HG03469 (cell line): Measurements from ENCODE around the gene DTWD1.
"Not testable (repeated sequence)": the region's sequence is repeated elsewhere in the genome, so short reads cannot be mapped to it uniquely, and the experiment has no call there.

Experiments
- ATAC-seq: cut with Tn5 transposase; IDR thresholded peaks from one replicate; pipeline ENCODE4 v1.9.1; 2021; ENCODE audit warnings: mild to moderate bottlenecking, moderate library complexity, moderate number of reproducible peaks; ENCODE audit not compliant: unreplicated experiment

The DTWD1 gene, protein sequence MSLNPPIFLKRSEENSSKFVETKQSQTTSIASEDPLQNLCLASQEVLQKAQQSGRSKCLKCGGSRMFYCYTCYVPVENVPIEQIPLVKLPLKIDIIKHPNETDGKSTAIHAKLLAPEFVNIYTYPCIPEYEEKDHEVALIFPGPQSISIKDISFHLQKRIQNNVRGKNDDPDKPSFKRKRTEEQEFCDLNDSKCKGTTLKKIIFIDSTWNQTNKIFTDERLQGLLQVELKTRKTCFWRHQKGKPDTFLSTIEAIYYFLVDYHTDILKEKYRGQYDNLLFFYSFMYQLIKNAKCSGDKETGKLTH

DNA sequence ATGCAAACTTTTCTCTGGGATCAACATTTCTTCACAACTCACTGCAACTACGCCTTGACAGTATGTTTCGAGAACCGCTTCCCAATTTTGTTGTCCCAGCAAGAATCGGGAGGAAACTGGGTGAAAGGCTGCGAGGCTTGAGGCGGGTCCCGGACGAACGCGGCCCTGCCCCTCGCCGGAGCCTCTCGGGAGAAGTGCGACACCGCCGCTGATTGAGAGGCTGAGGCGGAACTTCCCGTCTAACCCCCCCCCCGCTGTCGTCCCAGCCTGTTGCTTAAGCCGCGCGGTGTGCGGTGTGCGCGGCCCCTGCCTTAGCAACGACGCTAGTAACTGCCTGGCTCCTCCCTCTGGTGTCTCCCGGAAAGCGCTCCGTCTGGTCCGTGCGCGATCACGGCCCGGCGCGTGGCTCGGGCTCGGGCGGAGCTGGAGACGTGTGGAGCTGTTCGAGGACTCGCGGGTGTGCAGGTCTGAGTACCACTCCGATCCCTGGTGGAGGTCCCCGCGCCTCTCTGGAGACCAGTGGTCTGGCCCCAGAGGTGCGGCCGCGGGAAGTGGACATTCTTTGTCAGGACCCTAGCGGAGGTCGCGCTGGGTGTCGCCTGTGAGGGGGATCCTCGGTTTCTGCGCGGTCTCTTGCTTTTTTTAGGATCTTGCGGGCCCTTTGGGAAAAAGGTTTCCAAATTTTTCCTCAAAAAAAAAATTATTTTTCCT is at the start of gene DTWD1, which contains the start of gene FAM227B:
TSS of gene DTWD1 (plus strand) at position 391 of the 711 bp plus-strand sequence. CDS start 4,120 bp downstream, outside the sequence.
TSS of gene FAM227B (minus strand) at position 161 of the 711 bp plus-strand sequence. CDS start 5,647 bp downstream, outside the sequence.
- ATAC-seq, result peak; percentile 99

DNA sequence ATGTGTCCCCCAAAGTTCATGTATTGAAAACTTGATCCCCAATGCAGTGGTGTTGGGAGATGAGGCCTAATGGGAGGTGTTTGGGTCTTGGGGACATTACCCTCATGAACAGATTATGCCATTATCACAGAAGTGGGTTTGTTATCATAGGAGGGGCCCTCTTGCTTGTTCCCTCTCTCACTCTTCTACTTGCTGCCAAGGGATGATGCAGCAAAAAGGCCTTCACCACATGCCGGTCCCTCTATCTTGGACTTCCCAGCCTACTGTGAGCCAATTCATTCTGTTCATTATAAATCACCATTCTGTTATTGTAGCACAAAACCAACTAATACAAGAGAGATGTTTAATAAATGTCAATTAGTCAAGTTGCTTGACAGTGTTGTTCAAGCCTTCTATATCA is 47.4 kb upstream of the DTWD1 start:
- ATAC-seq, result no peak

DNA sequence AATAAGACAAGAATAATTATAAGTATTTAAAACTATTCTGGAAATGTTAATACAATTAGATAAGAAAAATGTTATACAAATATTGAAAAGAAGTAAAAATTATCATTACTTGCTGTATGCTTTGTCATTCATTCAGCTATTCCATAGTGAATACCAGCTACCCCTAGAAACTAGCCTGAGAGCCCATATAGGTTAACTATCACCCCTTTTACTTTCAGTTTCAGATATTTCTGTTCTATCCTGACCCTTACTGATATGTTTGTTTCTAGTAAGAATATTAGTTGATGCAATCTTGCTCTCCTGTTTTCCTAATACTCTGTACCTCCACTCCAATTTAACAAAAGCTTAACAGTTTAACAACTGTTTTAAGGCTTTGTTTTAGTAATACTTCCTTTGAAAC is 31.8 kb upstream of the DTWD1 start:
- ATAC-seq, result peak; percentile 76

DNA sequence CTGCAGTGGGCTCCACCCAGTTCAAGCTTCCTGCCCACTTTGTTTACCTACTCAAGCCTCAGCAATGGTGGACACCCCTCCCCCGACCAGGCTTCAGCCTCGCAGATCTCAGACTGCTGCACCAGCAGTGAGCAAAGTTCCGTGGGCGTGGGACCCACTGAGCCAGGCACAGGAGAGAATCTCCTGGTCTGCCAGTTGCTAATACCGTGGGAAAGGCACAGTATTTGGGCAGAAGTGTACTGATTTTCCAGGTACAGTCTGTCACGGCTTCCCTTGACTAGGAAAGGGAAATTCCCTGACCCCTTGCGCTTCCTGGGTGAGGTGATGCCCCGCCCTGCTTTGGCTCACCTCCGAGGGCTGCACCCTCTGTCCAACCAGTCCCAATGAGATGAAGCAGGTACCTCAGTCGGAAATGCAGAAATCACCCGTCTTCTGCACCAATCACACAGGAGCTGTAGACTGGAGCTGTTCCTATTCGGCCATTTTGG is 28.0 kb upstream of the DTWD1 start:
- not testable (repeated sequence) for ATAC-seq

DNA sequence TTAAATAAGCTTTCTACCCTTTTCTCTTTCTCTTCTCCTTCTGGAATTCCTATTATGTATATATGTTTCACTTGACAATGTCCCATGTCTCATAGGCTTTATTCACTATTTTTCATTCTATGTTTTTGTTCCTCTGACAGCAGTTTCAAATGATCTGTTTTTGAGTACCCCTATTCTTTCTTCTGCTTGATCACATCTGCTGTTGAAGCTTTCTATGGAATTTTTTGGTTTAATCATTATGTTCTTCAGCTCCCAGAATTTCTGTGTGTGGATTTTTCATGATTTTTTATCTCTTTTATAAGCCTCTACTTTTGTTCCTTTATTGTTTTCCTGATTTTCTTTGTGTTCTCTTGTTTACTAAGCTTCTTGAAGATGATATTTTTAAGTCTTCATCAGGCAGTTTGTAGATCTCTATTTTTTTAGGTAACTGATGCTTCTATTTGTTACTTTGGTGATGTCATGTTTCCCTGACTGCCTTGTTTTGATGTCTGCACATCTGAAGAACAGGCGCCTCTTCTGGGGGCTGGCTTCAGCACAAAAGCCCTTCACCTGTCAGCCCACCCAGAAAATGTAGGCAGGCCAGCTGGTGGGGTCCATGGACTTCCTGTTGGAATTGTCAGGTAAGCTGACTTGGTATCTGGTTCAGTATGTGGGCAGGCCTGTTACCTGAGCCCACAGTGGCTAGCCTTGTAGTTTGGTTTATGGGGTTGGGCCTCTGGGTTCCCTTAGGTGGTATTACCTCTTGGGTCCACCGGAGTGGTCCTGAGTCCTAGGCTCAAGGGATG is 16.0 kb upstream of the DTWD1 start:
- no peak for ATAC-seq

DNA sequence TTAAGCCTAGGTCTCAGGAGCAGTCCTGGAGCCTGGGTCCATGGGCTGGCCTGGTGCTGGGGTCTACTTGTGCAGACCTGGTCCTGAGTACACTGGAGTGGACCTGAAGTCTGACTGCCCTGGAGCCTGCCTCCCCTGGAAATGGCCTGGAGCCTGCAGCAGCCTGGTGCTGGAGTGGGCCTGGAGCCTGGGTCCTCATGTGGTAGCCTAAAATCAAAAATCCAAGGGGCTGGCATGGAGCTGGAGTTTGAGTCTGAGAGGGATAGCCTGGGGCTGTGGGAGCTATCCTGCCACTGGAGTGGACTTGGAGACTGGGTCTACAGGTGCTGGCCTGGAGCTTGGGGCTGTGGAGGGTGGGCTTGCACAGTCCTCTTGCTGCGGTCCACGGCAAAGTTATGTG is 15.3 kb upstream of the DTWD1 start:
- ATAC-seq, result no peak

DNA sequence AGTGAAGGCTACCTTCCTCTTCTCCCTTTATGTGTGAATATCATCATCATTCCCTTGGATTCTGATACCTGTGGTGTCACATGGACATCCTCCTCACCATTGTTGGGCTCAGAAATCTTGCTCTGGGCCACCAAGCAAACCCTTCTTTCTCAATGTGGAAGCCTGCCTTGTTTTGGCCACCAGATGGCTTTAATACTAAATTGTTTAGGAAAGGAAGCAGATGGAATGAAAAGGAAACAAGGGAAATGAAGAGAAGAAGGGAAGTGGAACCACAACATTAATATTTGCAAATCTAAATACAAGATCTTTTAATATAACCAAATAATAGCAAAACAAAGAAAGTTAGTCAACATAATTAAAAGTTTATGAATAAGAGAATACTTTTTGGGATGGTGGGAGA is 14.3 kb upstream of the DTWD1 start:
- no peak for ATAC-seq

DNA sequence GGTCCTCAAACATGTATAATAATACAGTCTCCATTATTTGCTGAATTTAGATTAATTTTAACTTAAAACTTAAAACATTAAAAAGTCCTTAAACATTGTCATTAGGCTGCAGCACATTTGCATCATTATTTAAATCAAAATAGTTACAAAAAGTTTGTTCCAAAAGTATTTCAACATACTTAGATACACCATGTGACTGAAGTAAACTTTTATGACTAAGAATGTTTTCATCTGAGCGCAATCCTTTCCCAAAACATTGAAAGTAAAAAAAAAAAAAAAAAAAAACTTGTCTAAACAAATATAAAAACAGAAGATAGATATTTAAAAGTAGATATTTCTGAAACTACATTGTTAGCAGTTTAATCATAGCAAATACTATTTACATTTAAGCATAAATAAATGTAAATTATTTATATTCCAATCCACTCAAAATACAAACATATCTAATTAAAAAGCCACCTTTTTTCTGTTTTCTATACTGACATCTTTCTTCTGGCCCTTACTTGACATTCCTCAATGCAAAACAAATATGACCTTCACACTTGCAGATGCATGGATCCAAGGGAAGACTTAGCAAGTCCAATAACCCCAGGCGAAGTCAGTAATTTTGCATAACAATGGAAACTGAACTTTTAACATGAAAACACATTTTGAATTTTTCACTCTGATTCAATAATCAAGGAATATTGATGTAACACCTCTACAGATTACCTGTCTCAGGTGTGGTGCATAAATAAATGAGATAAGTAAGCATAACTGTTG is 10.5 kb upstream of the DTWD1 start:
- ATAC-seq, result no peak

DNA sequence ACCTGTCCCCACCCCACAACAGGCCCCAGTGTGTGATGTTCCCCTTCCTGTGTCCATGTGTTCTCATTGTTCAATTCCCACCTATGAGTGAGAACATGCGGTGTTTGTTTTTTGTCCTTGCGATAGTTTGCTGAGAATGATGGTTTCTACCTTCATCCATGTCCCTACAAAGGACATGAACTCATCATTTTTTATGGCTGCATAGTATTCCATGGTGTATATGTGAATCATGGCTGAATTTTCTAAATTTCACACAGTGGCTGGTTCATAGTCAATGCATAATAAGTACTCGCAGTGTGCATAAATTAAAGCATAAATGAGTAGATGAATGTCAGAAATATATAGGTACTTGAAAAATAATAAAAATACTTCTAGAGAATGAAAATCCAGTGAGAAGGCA is 8.6 kb upstream of the DTWD1 start:
- not testable (repeated sequence) for ATAC-seq

DNA sequence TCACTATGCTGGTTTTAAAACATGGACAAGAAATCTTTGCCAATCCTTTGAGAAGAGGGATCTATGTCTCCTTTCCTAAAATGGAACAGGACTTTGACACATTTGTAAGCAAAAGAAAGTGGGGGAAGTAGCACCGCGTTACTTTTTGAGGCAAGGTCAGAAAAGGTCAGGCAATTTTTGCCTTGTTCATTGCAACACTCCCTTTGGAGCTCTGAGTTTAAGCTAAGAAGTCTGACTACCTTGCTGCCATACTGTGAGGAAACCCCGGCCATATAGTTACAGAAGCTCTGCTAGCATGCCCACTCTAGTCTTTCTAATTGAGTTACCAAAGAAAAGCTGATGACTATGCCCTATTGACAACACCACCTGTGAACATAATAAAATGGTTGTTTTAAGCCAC is 1.6 kb upstream of the DTWD1 start:
- ATAC-seq, result no peak

DNA sequence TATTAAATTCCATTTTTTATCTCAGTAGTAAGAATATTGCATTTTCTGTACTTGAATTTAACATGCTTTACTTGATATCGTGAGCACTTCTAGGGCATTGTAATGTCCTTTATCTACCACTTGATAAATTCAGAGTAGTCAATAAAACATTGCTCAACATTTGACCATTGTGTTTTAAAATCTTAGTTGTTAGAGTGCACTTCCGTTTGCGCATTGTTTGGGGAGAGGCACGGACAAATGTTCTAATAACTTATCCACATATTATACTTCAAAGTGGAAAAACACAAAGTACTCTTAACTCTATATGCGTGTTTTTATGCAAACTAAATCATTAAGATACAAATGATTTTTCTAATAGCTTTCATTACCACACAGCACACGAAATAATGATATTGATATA is 649 bp upstream of the DTWD1 start:
- ATAC-seq, result no peak

DNA sequence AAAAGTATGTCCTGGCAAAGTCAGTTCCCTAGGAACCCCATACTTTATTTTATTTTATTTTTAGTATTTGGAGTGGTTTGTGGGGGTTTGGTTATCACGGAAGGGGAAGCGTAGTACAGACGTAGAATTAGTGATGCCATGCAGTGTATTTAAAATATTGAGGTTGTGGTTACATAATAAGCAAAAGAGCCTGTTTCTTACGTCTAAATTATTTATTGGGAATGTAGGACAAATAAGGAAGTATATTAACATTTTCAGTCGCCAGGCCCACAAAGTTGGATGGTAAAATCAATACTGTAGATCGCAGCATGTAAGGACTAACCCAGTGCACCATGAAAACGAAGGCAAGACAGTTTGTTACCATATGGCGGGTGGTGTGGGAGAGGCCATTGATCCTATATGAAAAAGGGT is 558 bp downstream of the DTWD1 start:
- no peak for ATAC-seq

DNA sequence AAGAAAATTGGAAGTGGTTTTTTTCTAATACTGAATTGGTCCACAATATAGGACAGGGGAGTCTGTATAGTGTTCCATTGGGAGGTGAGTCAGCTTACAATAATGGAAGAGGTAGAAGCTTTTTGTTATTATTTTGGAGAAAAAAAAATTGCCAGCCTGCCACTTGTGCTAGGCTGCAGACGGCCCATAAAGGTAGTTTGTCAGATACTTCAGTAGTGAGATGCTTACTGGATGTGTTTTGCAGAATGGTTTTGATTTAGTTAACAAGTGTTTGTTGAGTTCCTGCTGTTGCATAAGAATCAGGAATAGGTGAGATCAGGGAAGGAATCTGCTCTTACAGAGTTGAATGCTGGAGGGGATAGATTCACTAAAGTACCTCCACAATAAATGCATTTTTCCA is 1.0 kb downstream of the DTWD1 start:
- no peak for ATAC-seq

DNA sequence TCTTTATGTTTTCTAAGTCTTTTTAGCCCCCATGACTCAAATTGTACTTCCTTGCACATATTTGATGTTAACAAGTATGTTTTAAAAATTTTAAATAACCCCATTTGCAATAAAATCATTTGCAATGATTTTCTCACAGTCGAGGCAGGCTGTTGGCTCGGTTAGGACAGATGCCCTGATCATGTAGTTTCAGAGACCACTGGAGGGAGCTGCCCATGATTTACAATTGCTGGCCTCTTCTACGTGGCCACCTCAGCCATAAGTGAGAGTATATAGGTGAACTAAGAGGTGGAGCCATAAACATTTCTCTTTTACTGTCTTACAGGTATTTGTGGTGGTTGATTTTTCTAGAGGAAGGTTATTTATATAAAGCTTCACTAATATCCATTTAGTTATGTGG is 1.7 kb downstream of the DTWD1 start:
- ATAC-seq, result no peak

DNA sequence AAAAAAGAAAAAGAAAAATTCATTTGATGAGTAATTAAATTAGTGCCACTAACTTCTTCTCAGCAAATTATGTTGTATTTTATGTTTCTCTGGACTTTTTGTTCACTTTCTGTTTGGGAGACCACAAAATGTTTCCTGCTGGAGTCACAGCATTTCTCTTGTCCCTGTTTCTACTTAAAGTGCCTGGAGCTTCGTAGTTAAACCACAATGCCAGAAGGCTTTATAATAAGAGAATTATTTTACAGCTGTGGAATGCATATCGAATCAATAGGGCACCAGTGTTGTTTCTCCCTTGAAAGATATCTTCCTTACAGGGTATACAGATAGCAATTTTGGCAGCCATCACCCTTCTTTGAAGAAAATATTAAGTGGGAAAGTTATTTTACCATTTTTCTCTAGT is 3.2 kb downstream of the DTWD1 start:
- no peak for ATAC-seq

DNA sequence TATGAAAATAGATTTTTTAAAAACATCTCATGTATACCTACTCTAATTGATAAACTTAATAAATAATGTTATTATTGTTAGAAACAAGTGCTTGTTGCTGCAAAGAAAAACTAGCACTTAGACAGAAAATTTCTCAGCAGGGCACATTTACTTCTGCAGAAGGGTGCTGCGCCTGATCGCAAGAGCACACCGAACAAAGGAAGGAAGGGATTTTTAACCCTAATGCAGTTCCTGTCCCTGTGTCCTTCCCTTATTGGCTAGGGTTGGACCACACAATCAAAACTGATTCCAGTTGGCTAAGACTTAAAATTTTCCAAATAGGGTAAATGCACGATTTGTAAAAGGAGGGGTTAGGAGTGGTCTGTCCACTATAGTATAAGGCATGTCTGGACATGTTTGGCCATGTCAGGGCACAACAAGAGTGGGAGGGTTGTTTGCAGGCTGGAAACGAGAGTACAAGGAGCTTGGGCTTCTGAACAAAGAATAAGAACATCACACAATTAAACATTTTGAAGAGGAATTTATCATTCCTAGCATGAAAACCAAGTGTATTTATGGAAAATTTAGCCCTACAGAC is 4.7 kb downstream of the DTWD1 start:
- ATAC-seq, result no peak

DNA sequence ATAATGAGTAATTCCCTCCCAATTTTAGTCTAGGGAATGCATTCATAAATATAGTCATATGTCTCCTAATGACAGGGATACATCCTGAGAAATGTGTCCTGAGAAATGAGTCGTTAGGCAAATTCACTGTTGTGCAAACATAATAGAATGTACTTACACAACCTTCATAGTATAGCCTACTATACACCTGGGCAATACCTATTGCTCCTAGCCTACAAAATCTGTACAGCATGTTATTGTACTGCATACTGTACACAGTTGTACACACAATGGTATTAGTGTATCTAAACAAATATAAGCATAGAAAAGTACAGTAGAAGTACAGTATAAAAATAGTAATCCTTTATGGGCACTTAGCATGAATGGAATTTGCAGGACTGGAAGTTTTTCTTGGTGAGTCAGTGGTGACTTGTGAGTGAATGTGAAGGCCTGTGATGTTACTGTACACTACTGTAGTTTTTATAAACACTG is 6.6 kb downstream of the DTWD1 start:
- ATAC-seq, result no peak

DNA sequence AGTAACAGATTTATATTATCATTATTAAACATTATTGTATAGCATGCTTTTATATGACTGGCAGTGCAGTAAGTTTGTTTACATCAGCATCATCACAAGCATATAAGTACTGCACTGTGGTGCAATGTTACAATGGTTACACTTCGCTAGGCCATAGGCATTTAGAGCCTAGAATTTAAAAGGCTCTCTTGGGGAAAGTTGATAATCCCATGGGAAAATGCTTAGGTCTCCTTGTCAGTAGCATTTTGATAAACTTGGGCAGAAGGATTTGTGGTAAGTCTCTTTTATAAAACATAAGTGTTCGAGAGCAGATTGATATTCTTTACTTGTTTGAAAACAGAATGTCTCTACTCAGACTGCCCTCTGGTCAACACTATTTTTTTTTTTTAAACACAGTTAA is 7.5 kb downstream of the DTWD1 start:
- ATAC-seq, result no peak

DNA sequence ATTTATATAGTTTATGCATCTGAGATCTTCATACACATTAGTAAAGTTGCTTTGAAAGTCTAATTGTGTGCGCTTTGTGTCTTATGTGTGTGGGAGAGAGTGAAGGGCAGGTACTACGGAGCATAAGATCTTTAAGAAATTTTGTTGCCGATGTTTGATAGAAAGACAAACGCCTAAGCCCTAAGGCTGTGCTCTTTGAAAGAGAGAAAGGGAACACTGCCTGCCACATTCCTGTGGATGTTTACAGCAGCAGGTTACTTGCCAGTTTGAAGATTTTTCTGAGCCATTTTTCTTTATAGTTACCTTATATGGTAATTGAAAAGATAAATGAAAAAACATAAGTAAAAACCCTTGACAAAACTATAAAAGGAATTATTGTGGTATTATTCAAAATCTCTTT is 17.0 kb downstream of the DTWD1 start:
- ATAC-seq, result no peak

DNA sequence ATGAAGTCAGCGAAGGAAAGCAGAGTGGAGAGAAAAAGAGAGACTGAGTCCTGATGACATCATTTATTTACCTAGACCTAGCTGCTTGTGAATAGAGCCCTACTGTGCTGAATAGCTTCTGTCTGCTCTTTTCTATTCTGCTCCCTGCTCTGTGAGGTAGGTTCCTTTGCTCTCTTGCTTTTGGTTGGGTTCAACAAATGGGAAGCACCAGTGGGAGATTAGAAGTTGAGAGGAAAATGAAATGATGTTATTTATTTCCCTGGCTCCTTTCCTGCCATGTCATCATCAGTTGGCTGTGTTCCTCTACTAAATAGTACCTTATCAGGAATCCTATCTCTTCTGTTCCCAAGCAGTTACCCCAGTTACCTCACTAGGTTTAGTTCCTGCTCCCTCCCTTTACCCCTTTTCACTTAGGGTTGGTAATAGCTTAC is 23.5 kb downstream of the DTWD1 start:
- no peak for ATAC-seq
